ENCODE results near the gene KLF14. TPM values are rescaled to one million over a fixed set of nuclear protein-coding genes. Genes with fewer than 3 reads are reported as not detected.

The KLF14 gene
- total RNA-seq, 3 donors from 2014 or later (not counting 1 experiment from before 2014, with no cell fraction given) = not detected

DNA sequence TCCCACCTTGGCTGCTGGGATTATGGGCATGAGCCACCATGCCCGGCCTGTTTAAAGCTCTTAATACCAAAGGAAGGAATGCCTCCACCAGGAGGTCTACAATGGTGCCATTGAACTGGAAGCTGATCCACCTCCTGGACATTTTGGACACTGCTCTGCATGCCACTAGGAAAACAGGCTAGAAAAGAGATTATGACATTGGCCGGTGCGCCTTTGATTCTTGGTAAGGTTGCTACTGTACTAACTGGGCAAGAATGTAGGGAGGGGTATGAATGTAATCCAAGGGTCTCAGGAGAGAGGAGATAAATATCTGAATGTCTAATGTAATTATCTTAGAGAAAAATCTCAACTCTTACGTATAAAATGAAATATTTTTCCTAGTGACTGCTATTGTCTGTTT is 26.0 kb downstream of the KLF14 start:
- no peaks in the 10 kb centered on the region for H3K4me1 Mint-ChIP-seq
- Histone ChIP-seq H3K9me3 (ENCODE audit: control insufficient read depth, insufficient read depth, low read length) (no peaks in the 10 kb centered on the region), H3K27ac (ENCODE audit: low read length) (no peak overlapping the region), H3K4me3 (ENCODE audit: low read length) (no peak overlapping the region), H3K4me1 (ENCODE audit: control insufficient read depth, insufficient read depth, low read length) (no peaks in the 10 kb centered on the region), H3K36me3 (ENCODE audit: control insufficient read depth, insufficient read depth, low read length) (no peaks in the 10 kb centered on the region), H3K27me3 (ENCODE audit: control insufficient read depth, insufficient read depth, low read length) (peaks cover 5% of the 10 kb centered on the region)
- H3K9me3 Mint-ChIP-seq = no peaks in the 10 kb centered on the region
- intact Hi-C loops (cut with micrococcal nuclease) = no loop called here
- no peak overlapping the region for H3K4me3 Mint-ChIP-seq
- no peak overlapping the region for H3K27ac Mint-ChIP-seq
- TF ChIP-seq, protein P1, sequence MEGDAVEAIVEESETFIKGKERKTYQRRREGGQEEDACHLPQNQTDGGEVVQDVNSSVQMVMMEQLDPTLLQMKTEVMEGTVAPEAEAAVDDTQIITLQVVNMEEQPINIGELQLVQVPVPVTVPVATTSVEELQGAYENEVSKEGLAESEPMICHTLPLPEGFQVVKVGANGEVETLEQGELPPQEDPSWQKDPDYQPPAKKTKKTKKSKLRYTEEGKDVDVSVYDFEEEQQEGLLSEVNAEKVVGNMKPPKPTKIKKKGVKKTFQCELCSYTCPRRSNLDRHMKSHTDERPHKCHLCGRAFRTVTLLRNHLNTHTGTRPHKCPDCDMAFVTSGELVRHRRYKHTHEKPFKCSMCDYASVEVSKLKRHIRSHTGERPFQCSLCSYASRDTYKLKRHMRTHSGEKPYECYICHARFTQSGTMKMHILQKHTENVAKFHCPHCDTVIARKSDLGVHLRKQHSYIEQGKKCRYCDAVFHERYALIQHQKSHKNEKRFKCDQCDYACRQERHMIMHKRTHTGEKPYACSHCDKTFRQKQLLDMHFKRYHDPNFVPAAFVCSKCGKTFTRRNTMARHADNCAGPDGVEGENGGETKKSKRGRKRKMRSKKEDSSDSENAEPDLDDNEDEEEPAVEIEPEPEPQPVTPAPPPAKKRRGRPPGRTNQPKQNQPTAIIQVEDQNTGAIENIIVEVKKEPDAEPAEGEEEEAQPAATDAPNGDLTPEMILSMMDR (IDR thresholded peaks at IDR 0.05) = no peak
- no peak for DNase-seq
- WGBS (ENCODE audit: insufficient coverage) = 97% methylated on average over 3 of the region's 4 CpGs
- H3K27me3 Mint-ChIP-seq (ENCODE audit: low read depth in 2 of 2) = peaks cover 23 to 48% of the 10 kb centered on the region in 2 donors
- no peaks in the 10 kb centered on the region for H3K36me3 Mint-ChIP-seq
- ATAC-seq = no peak

DNA sequence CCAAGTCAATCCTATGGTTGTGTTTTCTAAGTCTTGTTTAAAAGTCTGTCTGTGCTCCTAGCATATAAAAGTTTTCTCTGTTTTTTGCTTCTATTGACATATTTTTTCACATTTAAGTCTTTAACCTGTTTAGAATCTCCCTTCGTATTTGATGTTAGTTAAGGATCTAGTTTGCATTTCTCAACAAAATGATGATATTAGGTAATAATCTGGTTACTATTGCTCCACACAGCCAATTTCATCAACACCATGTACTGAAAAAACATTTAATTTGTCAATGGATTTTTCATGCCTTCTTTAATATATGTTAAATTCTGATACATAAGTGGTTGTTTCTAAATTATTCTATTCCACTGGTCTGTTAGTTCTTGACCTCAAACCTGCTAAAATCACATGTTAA is 30.2 kb downstream of the KLF14 start:
- intact Hi-C loops (cut with micrococcal nuclease) = no loop called here
- Histone ChIP-seq H3K36me3 (ENCODE audit: control insufficient read depth, insufficient read depth, low read length) (no peaks in the 10 kb centered on the region), H3K27ac (ENCODE audit: low read length) (no peak overlapping the region), H3K4me1 (ENCODE audit: control insufficient read depth, insufficient read depth, low read length) (no peaks in the 10 kb centered on the region), H3K4me3 (ENCODE audit: low read length) (no peak overlapping the region), H3K9me3 (ENCODE audit: control insufficient read depth, insufficient read depth, low read length) (no peaks in the 10 kb centered on the region), H3K27me3 (ENCODE audit: control insufficient read depth, insufficient read depth, low read length) (peaks cover 5% of the 10 kb centered on the region)
- DNase-seq = no peak
- Mint-ChIP-seq H3K27ac (no peak overlapping the region), H3K36me3 (no peaks in the 10 kb centered on the region), H3K27me3 (ENCODE audit: low read depth in 2 of 2) (peaks cover 21 to 38% of the 10 kb centered on the region in 2 donors), H3K4me3 (no peak overlapping the region), H3K4me1 (no peaks in the 10 kb centered on the region), H3K9me3 (no peaks in the 10 kb centered on the region)
- WGBS (ENCODE audit: insufficient coverage) = no CpG with 5 or more reads among the region's 1 CpG
- no peak for ATAC-seq
- TF ChIP-seq, protein P1 (IDR thresholded peaks at IDR 0.05) = no peak

DNA sequence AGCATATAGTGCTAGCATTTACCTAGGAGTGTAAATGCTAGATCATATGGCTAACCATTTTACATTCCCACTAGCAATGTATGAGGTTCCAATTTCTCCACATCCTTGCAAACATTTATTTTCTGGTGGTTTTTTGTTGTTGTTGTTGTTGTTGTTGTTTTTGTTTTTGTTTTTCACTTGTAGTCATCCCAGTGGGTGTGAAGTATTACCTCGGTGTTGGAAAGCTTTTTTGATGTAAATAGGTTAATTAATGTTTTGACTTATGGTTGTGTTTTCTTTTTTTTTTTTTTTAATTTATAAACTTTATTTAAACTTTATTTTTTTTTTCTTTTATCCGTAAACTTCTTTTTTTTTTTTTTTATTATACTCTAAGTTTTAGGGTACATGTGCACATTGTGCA is 32.4 kb downstream of the KLF14 start:
- no peaks in the 10 kb centered on the region for H3K4me1 ChIP-seq (ENCODE audit: control insufficient read depth, insufficient read depth, low read length)
- WGBS (ENCODE audit: insufficient coverage) = no CpG with 5 or more reads among the region's 2 CpGs

DNA sequence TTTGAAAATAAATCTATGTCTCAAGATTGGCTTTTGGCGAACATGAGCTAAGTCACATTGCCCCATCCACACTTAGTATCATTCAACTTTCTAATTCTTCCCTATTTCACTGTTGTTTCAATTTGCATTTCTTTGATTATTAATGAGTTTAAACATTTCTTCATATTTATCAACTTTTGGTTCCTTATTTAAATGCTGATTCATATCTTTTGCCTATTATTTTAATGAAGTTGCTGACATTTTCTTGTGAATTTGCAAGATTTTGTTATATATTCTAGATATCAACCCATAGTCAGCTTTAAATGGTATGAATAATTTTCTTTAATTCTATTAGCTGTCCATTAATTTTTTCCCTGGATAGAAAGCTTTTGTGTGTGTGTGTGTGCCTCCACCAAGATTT is 33.2 kb downstream of the KLF14 start:
- no peak overlapping the region for H3K27ac ChIP-seq (ENCODE audit: low read length)
- no peaks in the 10 kb centered on the region for H3K27me3 ChIP-seq (ENCODE audit: control insufficient read depth, insufficient read depth, low read length)
- ATAC-seq (no peak), DNase-seq (no peak)
- H3K4me3 Mint-ChIP-seq = no peak overlapping the region
- intact Hi-C loops (cut with micrococcal nuclease) = no loop called here
- H3K27me3 Mint-ChIP-seq (ENCODE audit: low read depth in 2 of 2) = peaks cover 11 to 28% of the 10 kb centered on the region in 2 donors
- no peaks in the 10 kb centered on the region for H3K36me3 ChIP-seq (ENCODE audit: control insufficient read depth, insufficient read depth, low read length)
- no peak overlapping the region for H3K27ac Mint-ChIP-seq
- no peaks in the 10 kb centered on the region for H3K36me3 Mint-ChIP-seq
- no peaks in the 10 kb centered on the region for H3K4me1 ChIP-seq (ENCODE audit: control insufficient read depth, insufficient read depth, low read length)
- no peak overlapping the region for H3K4me3 ChIP-seq (ENCODE audit: low read length)
- H3K9me3 Mint-ChIP-seq = no peaks in the 10 kb centered on the region
- no peaks in the 10 kb centered on the region for H3K4me1 Mint-ChIP-seq
- WGBS (ENCODE audit: insufficient coverage) = 100% methylated on average over 1 of the region's 1 CpG
- TF ChIP-seq, protein P1 (IDR thresholded peaks at IDR 0.05) = no peak
- H3K9me3 ChIP-seq (ENCODE audit: control insufficient read depth, insufficient read depth, low read length) = no peaks in the 10 kb centered on the region

More for the DNA sequence above, 32.4 kb downstream of the KLF14 start:
- TF ChIP-seq, protein P1 (IDR thresholded peaks at IDR 0.05) = no peak
- H3K27ac Mint-ChIP-seq = no peak overlapping the region
- no peaks in the 10 kb centered on the region for H3K9me3 Mint-ChIP-seq
- peaks cover 16 to 37% of the 10 kb centered on the region in 2 donors for H3K27me3 Mint-ChIP-seq (ENCODE audit: low read depth in 2 of 2)
- Histone ChIP-seq H3K4me3 (ENCODE audit: low read length) (no peak overlapping the region), H3K27me3 (ENCODE audit: control insufficient read depth, insufficient read depth, low read length) (peaks cover under 1% of the 10 kb centered on the region), H3K36me3 (ENCODE audit: control insufficient read depth, insufficient read depth, low read length) (no peaks in the 10 kb centered on the region), H3K9me3 (ENCODE audit: control insufficient read depth, insufficient read depth, low read length) (no peaks in the 10 kb centered on the region), H3K27ac (ENCODE audit: low read length) (no peak overlapping the region)
- no peak overlapping the region for H3K4me3 Mint-ChIP-seq
- intact Hi-C loops (cut with micrococcal nuclease) = no loop called here
- no peaks in the 10 kb centered on the region for H3K4me1 Mint-ChIP-seq
- no peak for ATAC-seq
- no peaks in the 10 kb centered on the region for H3K36me3 Mint-ChIP-seq
- DNase-seq = no peak
